Transverse colon (tissue), 4 donors: Measurements from ENCODE around the gene KREMEN1. TPM values are rescaled to one million over a fixed set of nuclear protein-coding genes. Genes with fewer than 3 reads are reported as not detected.
A peak's percentile ranks its signal among the peaks of the same experiment; 100 is the strongest.

Experiments
- DNase-seq: peaks from one replicate; pipeline ENCODE4 v3.0.0-alpha.2; 2019
- H3K27ac ChIP-seq, 4 donors: fragments of 200-600 bp; sonication (generic); 2 replicates each; pipeline ENCODE4 v1.5.1; 2016 to 2018; ENCODE audit warnings: inconsistent platforms in 4 of 4
- H3K27me3 ChIP-seq: fragments of 200-600 bp; sonication (generic); 2 replicates; pipeline ENCODE4 v1.5.1; 2017; ENCODE audit warnings: inconsistent platforms
- H3K36me3 ChIP-seq, 4 donors: fragments of 200-600 bp; sonication (generic); 2 replicates each; pipeline ENCODE4 v1.5.1; 2017 to 2019; ENCODE audit warnings: inconsistent platforms in 4 of 4
- H3K4me1 ChIP-seq, 4 donors: fragments of 200-600 bp; sonication (generic); 2 replicates each; pipeline ENCODE4 v1.5.1; 2017 to 2020; ENCODE audit warnings: inconsistent platforms in 4 of 4
- H3K4me3 ChIP-seq, 4 donors: fragments of 200-600 bp; sonication (generic); 1 replicate in 1 of 4; 2 replicates in 3 of 4; pipeline versions ENCODE4 v1.5.1 to v1.6.1; 2017 to 2019; ENCODE audit warnings: inconsistent platforms in 4 of 4
- H3K9me3 ChIP-seq, 2 donors: fragments of 200-600 bp; sonication (generic); 2 replicates each; pipeline ENCODE4 v1.5.1; 2017 to 2019; ENCODE audit warnings: inconsistent platforms in 2 of 2
- EP300 ChIP-seq: sonication (generic); formaldehyde crosslinking; IDR thresholded peaks from one replicate; pipeline ENCODE4 v1.6.1; 2017; ENCODE audit warnings: antibody characterized with exemption, low read depth
- POLR2A ChIP-seq: fragments of 450-650 bp; IDR thresholded peaks from one replicate; pipeline ENCODE4 v1.6.1; 2016; ENCODE audit warnings: antibody characterized with exemption, mild to moderate bottlenecking, moderate library complexity
- POLR2AphosphoS5 ChIP-seq, 3 donors: sonication (generic); formaldehyde crosslinking; IDR thresholded peaks; one replicate each; pipeline ENCODE4 v1.6.1; 2016; ENCODE audit warnings: antibody characterized with exemption in 3 of 3
- WGBS, 2 donors: methylation state at CpG; one replicate each; pipeline ENCODE4 v1.1.5; 2018; ENCODE audit warnings: low coverage in 1 of 2; 5-methylcytosine and 5-hydroxymethylcytosine counted together
- in situ Hi-C, 4 donors: fragments of 200-750 bp; cut with MboI; loops; one replicate each; pipeline versions ENCODE4 v1.15.0 to v1.15.1; 2017; ENCODE audit warnings: low sequenced_read_pairs in 3 of 4, low pct_ligation_motif_present in 1 of 4, low pct_unique_long_range_greater_than_20kb in 1 of 4
- intact Hi-C: fragments of 100-400 bp; cut with DNase I; formaldehyde crosslinking; loops from one replicate; pipeline ENCODE4 v1.15.1; 2023; ENCODE audit warnings: low total_unique reads
- total RNA-seq, 4 donors: library from RNA; depleted of rRNA; stranded (reverse); fragments of >200 nt; gene quantifications; one replicate each; pipeline ENCODE4 v1.1.0, GENCODE V29; 2016
- TF ChIP-seq, protein P1 (sequence below), 5 experiments: fragments of 200-600 bp in 3 of 5; fragments of 450-650 bp in 2 of 5; sonication (generic) in 3 of 5; IDR thresholded peaks; 1 replicate in 2 of 5; 2 replicates in 3 of 5; pipeline ENCODE4 v1.5.1; 2016 to 2017; ENCODE audit warnings: antibody characterized with exemption in 5 of 5, inconsistent platforms in 3 of 5, mild to moderate bottlenecking in 2 of 5, moderate library complexity in 1 of 5

KREMEN1 gene
- total RNA-seq, 4 donors from 2014 or later: 5.2 to 39.2 (median 20.1) TPM

DNA sequence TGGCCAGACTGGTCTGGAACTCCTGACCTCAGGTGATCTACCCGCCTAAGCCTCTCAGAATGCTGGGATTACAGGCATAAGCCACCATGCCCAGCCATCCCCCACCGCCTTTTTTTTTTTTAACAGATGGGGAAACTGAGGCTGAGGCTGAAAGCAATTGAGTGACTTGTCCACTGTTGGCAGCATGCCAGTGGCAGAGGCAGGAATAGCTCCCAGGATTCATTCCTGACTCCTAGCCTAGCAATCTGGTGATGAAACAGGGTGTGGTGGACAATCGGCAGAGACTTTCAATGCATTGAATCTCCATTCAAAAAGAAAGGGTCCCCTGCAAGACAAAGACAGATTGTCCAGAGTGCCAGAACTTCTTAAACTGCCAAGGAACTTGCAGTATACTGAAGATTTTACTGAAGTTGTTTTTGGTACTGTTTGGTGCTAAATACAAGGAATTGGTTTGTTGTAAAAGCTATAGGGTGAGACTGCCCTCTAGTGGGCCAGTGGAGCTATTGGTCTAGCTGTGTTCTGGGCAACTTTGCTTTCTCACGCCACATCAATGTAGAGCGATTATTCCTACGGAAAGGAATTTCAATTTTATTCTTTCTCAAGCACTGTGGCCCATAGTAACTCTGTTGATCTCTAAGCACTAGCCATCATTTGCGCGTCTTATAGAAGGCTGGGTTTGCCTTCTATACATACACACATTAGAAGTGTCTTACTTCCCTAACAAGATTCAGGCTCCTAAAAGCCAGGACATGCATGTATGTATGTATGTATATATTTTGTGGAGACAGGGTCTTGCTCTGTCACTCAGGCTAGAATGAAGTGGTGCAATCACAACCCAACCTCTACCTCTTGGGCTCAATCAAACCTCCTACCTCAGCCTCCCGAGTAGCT lies 32.2 kb upstream of the KREMEN1 start:
- WGBS, 2 donors: 13 to 27% methylated on average over 4 to 9 of the region's 9 CpGs
- DNase-seq: peak; percentile 66
- Histone ChIP-seq H3K4me1 (peaks cover 7 to 34% (median 19%) of the 10 kb centered on the region in 4 donors), H3K36me3 (no peaks in the 10 kb centered on the region), H3K4me3 (no peak overlapping the region), H3K9me3 (no peaks in the 10 kb centered on the region), H3K27ac (peak overlapping the region in 1 of 4 donors; percentile 22), H3K27me3 (no peaks in the 10 kb centered on the region)
- in situ Hi-C loops (loop anchor here (10.0 to 25.0 kb wide), 4 partner anchors 186 to 978 kb away; no protein-coding TSS in a partner anchor), intact Hi-C loops (loop anchor here (1.0 kb wide), 1 partner anchor 182 kb away; no protein-coding TSS in a partner anchor)
- peak in 1 of 3 donors; percentile 7 for TF ChIP-seq POLR2AphosphoS5 (IDR thresholded peaks at IDR 0.05)
- TF ChIP-seq EP300: no peak
- no peak for TF ChIP-seq POLR2A
- TF ChIP-seq, protein P1, sequence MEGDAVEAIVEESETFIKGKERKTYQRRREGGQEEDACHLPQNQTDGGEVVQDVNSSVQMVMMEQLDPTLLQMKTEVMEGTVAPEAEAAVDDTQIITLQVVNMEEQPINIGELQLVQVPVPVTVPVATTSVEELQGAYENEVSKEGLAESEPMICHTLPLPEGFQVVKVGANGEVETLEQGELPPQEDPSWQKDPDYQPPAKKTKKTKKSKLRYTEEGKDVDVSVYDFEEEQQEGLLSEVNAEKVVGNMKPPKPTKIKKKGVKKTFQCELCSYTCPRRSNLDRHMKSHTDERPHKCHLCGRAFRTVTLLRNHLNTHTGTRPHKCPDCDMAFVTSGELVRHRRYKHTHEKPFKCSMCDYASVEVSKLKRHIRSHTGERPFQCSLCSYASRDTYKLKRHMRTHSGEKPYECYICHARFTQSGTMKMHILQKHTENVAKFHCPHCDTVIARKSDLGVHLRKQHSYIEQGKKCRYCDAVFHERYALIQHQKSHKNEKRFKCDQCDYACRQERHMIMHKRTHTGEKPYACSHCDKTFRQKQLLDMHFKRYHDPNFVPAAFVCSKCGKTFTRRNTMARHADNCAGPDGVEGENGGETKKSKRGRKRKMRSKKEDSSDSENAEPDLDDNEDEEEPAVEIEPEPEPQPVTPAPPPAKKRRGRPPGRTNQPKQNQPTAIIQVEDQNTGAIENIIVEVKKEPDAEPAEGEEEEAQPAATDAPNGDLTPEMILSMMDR (IDR thresholded peaks at IDR 0.05): peak; percentile 92 to 98 (median 96)

DNA sequence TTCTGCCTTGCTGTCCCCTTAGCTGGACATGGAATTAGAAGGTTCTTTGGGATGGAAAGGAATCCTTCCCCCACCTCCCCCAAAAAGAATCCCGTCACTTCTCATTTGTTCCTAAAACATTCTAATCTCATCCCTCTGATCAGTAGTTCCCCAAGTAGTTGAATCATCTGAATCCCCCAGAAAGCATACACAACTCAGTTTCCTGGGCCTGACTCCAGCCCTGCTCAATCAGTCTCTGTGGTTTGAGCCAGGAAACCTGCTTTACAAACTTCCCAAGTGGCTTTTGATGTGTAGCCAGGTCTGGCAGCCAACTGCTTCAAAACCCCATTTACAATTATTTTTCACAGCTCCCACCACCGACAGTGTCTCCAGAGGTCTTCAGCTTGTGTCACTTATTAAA lies 31.4 kb upstream of the KREMEN1 start:
- no peak for DNase-seq
- Histone ChIP-seq H3K9me3 (no peaks in the 10 kb centered on the region), H3K4me3 (no peak overlapping the region), H3K4me1 (peaks cover 7 to 34% (median 19%) of the 10 kb centered on the region in 4 donors), H3K27ac (peak overlapping the region in 1 of 4 donors; percentile 22), H3K36me3 (no peaks in the 10 kb centered on the region), H3K27me3 (no peaks in the 10 kb centered on the region)
- intact Hi-C loops: no loop called here
- no peak for TF ChIP-seq POLR2A
- TF ChIP-seq EP300: no peak
- TF ChIP-seq POLR2AphosphoS5 (IDR thresholded peaks at IDR 0.05): no peak
- TF ChIP-seq, protein P1 (IDR thresholded peaks at IDR 0.05): no peak
- in situ Hi-C loops: loop anchor here (10.0 to 25.0 kb wide), 4 partner anchors 187 to 979 kb away; no protein-coding TSS in a partner anchor
- 33 to 36% methylated on average over 2 of the region's 2 CpGs for WGBS, 2 donors

DNA sequence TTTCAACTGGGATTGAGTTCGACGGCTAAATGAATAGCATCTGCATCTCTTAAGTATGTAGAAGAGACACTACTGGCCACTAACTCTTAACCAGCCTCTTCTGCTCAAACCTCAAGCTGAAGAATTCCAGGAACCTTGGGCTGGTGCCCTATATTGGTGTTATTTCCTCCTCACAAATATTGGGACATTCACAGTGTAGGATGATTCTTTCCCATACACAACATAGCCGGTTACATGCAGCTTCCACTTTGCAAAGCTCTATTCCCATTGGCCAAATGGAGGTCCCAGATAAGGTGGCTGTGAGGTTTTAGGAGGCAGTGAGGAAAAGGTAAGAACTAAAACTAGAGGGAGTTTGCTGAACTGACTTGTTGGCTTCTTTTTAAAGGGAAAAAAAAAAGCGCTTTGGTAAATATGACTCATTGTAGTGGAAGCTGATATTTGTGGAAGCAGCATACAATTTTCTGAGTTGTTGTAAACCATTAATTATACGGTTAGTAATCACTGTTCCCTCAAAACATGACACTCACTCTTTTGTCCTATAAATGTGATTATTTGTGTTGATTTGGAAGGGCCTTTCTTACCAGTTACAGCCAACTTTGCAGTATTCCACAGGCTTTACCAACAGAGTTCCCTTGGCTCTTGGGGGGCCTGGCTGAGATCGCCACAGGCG lies 28.8 kb upstream of the KREMEN1 start:
- in situ Hi-C loops (loop anchor here (10.0 to 25.0 kb wide), 4 partner anchors 189 to 982 kb away; no protein-coding TSS in a partner anchor), intact Hi-C loops (no loop called here)
- Histone ChIP-seq H3K27ac (peak overlapping the region; percentile 52 to 67 (median 62)), H3K4me1 (peaks cover 4 to 12% (median 8%) of the 10 kb centered on the region in 4 donors), H3K9me3 (no peaks in the 10 kb centered on the region), H3K27me3 (no peaks in the 10 kb centered on the region), H3K4me3 (no peak overlapping the region), H3K36me3 (no peaks in the 10 kb centered on the region)
- WGBS, 2 donors: 82 to 97% methylated on average over 3 to 7 of the region's 7 CpGs
- no peak for DNase-seq
- TF ChIP-seq POLR2AphosphoS5 (IDR thresholded peaks at IDR 0.05) (no peak), EP300 (no peak), POLR2A (no peak)
- TF ChIP-seq, protein P1 (IDR thresholded peaks at IDR 0.05): no peak

GRCh38 chr22:29044657-29045176 lies 28.1 kb upstream of the KREMEN1 start:
- Histone ChIP-seq H3K9me3 (no peaks in the 10 kb centered on the region), H3K36me3 (no peaks in the 10 kb centered on the region), H3K27ac (peak overlapping the region; percentile 52 to 67 (median 62)), H3K4me3 (no peak overlapping the region), H3K4me1 (peaks cover 4 to 10% (median 5%) of the 10 kb centered on the region in 4 donors), H3K27me3 (no peaks in the 10 kb centered on the region)
- TF ChIP-seq, protein P1 (IDR thresholded peaks at IDR 0.05): no peak
- TF ChIP-seq POLR2AphosphoS5 (IDR thresholded peaks at IDR 0.05): no peak
- TF ChIP-seq POLR2A: no peak
- no peak for TF ChIP-seq EP300
- in situ Hi-C loops: loop anchor here (10.0 to 25.0 kb wide), 4 partner anchors 190 to 982 kb away; no protein-coding TSS in a partner anchor
- 83% methylated on average over 7 to 13 of the region's 13 CpGs for WGBS, 2 donors
- intact Hi-C loops: no loop called here
- DNase-seq: no peak
